ENCODE results near the gene DRD3.

DRD3 gene

DNA sequence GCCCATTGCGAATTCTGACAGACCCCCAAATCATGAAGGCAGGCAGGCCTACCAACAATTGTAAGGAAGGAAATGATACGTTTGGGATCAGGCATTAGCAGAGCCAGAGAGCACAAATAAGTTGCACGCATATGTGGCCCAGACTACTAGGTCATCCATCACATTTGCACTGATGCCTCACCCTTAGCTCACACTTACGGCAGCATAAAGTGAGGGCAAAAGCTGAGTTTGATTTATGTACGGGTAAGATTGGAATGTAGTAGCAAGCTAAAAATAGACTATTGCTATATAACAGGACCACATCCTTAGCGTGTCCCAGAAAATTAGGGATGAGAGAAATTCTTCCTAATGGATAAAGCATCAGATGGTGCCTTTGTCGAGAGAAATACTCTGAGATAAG, 63.7 kb downstream of the DRD3 start:
- no peak for DNase-seq

- no peak for DNase-seq
Measured at GRCh38 chr3:114114719-114115118, 64.1 kb downstream of the DRD3 start.

DNA sequence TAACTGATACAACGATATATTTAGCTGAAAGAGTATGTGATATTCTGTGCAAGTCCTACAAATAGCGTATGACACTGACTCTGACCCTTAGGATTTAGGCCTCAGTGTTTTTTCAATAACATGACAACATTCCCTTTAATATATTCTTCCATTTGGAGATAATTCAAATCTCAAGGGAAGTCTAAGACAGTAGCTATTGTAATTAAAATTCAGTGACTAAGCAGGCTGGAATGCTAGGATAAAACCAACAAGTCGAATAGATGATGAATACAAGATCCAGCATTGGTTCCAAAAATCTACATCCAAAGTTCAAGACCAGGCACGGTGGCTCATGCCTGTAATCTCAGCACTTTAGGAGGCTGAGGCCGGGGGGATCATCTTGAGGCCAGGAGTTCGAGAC, 66.2 kb downstream of the DRD3 start:
- DNase-seq: no peak

DNA sequence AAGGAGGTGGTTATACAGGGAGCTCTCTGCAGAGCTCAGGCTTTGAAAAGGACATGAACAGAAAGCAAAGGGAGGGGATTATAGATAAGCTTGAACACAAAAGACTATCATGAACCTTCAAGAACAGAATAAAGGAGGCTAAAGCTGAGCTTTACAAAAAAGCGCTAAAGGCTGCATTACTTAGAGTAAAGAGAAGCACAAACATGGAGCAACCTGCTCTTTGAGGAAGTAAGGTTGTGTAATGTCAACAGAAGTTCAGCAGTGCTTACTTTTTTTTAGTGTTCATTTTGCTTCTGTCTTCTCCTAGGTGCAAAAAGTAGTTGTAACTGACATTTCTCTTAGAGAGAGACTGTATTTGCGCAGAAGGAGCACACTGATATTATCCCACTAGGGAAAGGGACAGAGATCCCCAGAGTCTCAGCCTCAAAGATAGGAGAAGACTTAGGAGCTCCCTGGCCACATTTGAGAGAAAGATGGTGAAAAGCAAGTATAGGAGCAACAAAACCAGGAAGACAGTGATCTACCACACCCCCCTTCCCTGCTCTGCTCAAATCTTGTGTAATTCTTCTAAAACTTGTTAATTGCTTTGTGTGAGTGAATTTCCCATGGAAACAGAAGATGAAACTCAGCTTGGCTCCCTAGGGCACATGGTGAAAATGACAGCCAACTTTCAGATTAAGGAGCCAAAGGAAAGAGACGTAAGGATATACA, 67.6 kb downstream of the DRD3 start:
- DNase-seq: no peak

GRCh38 chr3:114110439-114110838, 68.4 kb downstream of the DRD3 start:
- DNase-seq: no peak

GRCh38 chr3:114108137-114108536, 70.7 kb downstream of the DRD3 start:
- no peak for DNase-seq

GRCh38 chr3:114104414-114104813, 74.4 kb downstream of the DRD3 start:
- no peak for DNase-seq

DNA sequence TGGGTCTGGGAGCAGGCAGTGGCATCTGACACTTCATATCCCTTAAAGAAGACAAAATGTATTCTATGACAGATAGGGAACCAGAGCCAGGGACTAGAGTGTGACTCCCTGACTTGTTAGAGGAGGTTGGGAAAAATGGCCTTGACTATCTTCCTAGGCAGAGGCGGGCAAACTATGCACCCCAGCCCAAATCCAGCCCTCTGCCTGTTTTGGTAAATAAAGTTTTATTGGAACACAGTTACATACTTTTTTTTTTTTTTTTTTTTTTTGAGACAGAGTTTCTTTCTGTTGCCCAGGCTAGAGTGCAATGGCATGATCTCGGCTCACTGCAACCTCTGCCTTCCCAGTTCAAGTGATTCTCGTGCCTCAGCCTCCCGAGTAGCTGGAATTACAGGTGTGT, 75.0 kb downstream of the DRD3 start:
- DNase-seq: no peak

GRCh38 chr3:114103181-114103580, 75.7 kb downstream of the DRD3 start:
- DNase-seq: no peak

- DNase-seq: no peak
Measured at GRCh38 chr3:114101101-114101500, 77.8 kb downstream of the DRD3 start.

DNA sequence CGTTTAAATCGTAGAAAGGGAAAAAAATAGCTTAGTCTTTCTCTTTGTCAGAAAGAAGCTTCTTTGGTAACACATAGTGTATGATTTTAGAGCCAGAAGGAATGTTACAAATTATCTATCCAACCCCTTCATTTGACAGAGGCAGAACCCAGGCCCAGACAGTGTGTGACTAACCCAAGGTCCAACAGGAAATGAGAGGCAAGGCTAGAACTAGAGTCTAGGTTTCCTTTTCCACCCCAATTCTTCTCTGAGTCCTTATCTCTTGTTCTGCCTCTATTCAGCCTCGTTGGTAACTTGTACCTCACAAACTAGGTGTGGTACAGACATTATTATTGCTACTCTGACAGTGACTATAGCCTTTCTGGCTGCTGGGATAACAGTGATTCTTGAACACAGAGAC, 83.1 kb downstream of the DRD3 start:
- no peak for DNase-seq

DNA sequence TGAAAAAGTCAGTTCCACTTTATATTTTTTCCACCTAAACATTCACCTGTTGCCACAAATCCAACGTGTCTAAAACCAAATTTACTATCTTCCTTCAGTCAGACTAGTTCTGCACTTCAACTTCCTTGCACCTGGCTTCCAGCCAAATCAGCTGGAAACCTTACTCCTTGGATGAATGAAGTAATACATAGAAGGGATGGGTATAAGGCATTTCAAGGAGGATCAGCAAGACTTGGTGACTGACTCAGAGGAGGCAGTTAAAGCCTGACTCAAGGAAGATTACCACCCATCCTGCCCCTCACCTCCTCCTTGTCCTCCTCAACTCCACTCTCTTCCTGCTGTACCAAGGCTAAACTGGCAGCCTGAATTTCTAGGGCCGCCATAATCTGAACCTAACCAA, 85.3 kb downstream of the DRD3 start:
- no peak for DNase-seq

DNA sequence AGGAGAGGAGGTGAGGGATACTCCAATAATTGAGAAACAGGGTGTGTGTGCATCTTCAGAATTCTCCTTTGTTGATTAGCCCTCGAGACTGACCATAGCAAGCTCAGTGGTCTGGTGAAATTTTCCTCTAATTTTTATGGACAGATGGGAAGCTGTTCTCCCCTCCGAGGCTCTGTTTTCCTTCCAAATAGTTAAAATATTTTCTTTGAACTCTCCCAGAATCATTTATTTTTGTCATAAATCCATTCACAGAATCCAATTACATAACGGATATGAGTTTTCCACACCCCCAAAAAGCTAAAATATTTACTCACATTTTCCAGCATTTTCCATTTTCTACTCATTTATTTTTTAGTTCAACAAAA, 85.9 kb downstream of the DRD3 start:
- no peak for DNase-seq

GRCh38 chr3:114092151-114093015, 86.5 kb downstream of the DRD3 start:
- DNase-seq: no peak

GRCh38 chr3:114089675-114090074, 89.2 kb downstream of the DRD3 start:
- DNase-seq: no peak

GRCh38 chr3:114086356-114086755, 92.5 kb downstream of the DRD3 start:
- DNase-seq: no peak

- DNase-seq: no peak
Measured at GRCh38 chr3:114083112-114083511, 95.7 kb downstream of the DRD3 start.

GRCh38 chr3:114081037-114081436, 97.8 kb downstream of the DRD3 start:
- no peak for DNase-seq

- no peak for DNase-seq
Measured at GRCh38 chr3:114080201-114080600, 98.7 kb downstream of the DRD3 start.

- no peak for DNase-seq
Measured at GRCh38 chr3:114079761-114080160, 99.1 kb downstream of the DRD3 start.

DNA sequence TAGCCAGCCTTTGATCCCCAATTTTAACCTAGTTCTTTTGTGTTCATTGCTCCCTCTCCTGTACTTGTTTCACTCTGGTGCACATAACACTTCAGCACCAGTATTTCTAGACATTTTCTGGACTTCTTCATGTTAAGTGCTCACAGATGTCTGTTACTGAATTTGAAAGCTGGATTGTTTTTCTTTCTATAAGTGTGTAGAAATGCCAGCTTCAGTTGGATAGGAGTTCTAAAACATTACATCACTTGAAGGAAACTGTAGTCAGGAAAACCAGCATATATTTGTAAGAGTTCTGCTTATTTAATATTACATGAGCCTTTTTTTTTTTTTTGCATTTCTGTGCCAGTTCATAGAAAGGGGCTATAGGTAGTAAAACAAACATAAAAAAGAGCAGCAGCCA, 100.7 kb downstream of the DRD3 start:
- no peak for DNase-seq

All from activated CD4-positive, alpha-beta T cell treated with anti-CD3 and anti-CD28 coated beads, Interleukin-2, Interleukin-6, amounts not matched to agents 100 ng/mL and 50 ng/mL, durations not matched to agents 16 hours and 8 hours (primary cell).